HFF-Myc (cell line): ENCODE data around the gene SDSL.

Experiments
- DNase-seq: peaks from one replicate; pipeline ENCODE4 v3.0.0-alpha.2; 2011; ENCODE audit warnings: low read depth; ENCODE audit errors: extremely low read depth
- H3K4me3 ChIP-seq: replicated peaks from 2 replicates; pipeline ENCODE4 v1.5.1; 2011; ENCODE audit warnings: low read depth, mild to moderate bottlenecking, control low read depth, low read length
- CTCF ChIP-seq: IDR thresholded peaks from 2 replicates; pipeline ENCODE4 v1.5.1; 2012; ENCODE audit warnings: mild to moderate bottlenecking, low read depth, low read length, control low read depth; ENCODE audit errors: missing control alignments

The SDSL gene

DNA sequence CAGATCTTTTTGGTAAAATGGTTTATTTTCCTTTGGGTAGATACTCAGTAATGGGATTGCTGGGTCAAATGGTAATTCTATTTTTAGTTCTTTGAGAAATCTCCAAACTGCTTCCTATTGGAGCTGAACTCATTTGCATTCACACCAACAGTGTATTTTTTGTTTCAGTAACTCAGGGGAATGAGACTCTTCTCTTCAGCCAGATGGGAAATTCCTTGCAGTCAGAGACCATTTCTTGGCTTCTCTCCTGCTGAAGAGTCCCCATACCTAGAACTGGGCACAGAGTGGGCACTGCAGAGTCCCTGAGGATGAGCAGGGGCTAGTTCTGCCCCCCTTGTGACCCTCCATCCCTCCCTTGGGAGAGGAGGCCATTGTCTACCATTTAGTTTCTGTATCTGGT, 10.8 kb downstream of the SDSL start:
- no peak for TF ChIP-seq CTCF
- no peak for DNase-seq
- no peak overlapping the region for H3K4me3 ChIP-seq

- no peak overlapping the region for H3K4me3 ChIP-seq
- no peak for DNase-seq
- no peak for TF ChIP-seq CTCF
These were observed 13.2 kb downstream of the SDSL start for GRCh38 chr12:113435367-113435766.

- no peak overlapping the region for H3K4me3 ChIP-seq
- no peak for DNase-seq
- no peak for TF ChIP-seq CTCF
These were observed 14.4 kb downstream of the SDSL start for GRCh38 chr12:113436586-113436985.

DNA sequence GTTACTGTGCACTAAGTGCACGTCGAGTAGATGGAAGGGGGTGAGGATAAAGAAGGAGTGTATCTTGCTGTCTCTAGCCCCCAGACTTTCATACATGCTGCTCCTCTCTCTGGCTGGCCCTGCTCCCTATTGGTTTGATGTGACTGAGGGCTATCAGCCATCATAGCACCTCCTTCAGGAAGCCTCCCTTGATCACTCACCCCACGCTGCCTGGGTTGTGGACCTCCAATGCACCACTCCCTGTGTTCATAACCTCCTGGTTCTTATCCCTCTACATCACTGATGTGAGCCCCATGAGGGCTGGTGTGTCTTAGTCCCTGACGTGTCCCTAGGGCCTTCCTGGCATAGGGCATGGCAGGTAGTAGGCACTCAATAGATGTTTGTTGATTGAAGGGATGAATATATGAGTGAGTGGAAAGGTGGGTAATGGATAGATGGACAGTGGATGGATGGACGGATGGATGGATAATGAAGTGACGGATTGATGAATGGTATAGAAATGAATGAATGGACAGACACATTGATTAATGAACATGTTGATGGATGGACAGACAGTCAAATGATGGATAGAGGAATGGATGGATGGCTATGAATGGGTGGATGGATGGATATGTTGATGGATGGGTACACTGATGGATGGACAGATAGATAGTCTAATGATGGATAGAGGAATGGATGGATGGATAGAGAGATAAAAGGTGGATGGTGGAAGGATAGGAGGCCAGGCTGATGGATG, 15.0 kb downstream of the SDSL start:
- no peak for TF ChIP-seq CTCF
- H3K4me3 ChIP-seq: no peak overlapping the region
- DNase-seq: no peak

DNA sequence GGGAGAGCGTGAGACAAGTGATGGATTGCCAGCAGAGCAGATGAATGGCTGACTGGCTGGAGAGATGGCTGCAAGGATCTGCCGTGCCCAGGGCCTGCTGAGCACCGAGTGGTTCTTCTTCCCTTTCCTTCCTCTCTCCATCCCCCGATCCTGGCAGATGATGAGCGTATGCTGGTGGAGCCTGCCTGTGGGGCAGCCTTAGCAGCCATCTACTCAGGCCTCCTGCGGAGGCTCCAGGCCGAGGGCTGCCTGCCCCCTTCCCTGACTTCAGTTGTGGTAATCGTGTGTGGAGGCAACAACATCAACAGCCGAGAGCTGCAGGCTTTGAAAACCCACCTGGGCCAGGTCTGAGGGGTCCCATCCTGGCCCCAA, 15.5 kb downstream of the SDSL start:
- no peak for TF ChIP-seq CTCF
- H3K4me3 ChIP-seq: no peak overlapping the region
- DNase-seq: no peak

DNA sequence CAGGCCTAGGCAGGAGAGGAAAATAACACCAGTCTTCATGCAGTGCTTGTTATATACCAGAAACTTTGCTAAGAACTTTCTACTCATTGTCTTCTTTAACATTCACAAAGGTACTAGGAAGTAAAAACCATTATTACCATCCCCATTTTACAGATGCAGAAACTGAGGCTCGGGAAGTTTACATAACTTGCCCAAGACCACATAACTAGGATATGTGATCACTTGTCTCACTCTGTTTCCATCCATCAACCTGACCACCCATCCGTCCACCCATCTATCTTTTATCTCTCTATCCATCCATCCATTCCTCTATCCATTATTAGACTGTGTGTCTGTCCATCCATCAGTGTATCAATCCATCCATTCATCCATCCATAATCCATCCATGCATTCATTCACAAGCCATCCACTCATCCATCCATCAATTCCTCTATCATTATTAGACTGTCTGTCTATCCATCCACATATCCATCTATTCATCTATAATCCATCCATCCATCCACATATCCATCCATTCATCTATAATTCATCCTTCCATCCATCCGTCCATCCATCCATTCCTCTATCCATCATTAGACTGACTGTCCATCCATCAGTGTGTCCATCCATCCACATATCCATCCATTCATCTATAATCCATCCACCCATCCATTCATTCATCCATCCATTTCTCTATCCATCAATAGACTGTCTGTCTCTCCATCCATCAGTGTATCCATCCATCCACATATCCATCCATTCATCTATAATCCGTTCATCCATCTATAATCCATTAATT, 16.5 kb downstream of the SDSL start:
- TF ChIP-seq CTCF: no peak
- no peak overlapping the region for H3K4me3 ChIP-seq
- no peak for DNase-seq
